HG03521 (cell line): Measurements from ENCODE around the gene TGM2.

Experiments
- ATAC-seq: cut with Tn5 transposase; IDR thresholded peaks from one replicate; pipeline ENCODE4 v1.9.1; 2021; ENCODE audit warnings: mild to moderate bottlenecking, moderate library complexity; ENCODE audit not compliant: unreplicated experiment

Gene TGM2

GRCh38 chr20:38134427-38135270 is 30.4 kb downstream of the TGM2 start:
- no peak for ATAC-seq

GRCh38 chr20:38133680-38134426 is 31.2 kb downstream of the TGM2 start:
- no peak for ATAC-seq

- no peak for ATAC-seq
Observed at GRCh38 chr20:38132910-38133501, 32.1 kb downstream of the TGM2 start.

- ATAC-seq = no peak
Observed at GRCh38 chr20:38132156-38132909, 32.7 kb downstream of the TGM2 start.

- ATAC-seq = no peak
Observed at GRCh38 chr20:38131588-38132121, 33.4 kb downstream of the TGM2 start.

GRCh38 chr20:38130687-38131587 is 34.1 kb downstream of the TGM2 start:
- no peak for ATAC-seq

GRCh38 chr20:38129893-38130609 is 35.0 kb downstream of the TGM2 start:
- no peak for ATAC-seq

- no peak for ATAC-seq
Observed at GRCh38 chr20:38129248-38129865, 35.7 kb downstream of the TGM2 start.

GRCh38 chr20:38128691-38129090 is 36.4 kb downstream of the TGM2 start:
- no peak for ATAC-seq

GRCh38 chr20:38127920-38128528 is 37.0 kb downstream of the TGM2 start:
- no peak for ATAC-seq

GRCh38 chr20:38126932-38127621 is 38.0 kb downstream of the TGM2 start:
- no peak for ATAC-seq

- ATAC-seq = no peak
Observed at GRCh38 chr20:38126146-38126921, 38.7 kb downstream of the TGM2 start.

- ATAC-seq = no peak
Observed at GRCh38 chr20:38125157-38126056, 39.7 kb downstream of the TGM2 start.

GRCh38 chr20:38123021-38123587 is 42.0 kb downstream of the TGM2 start:
- no peak for ATAC-seq

- ATAC-seq = no peak
Observed at GRCh38 chr20:38121741-38122140, 43.3 kb downstream of the TGM2 start.

GRCh38 chr20:38120625-38120988 is 44.5 kb downstream of the TGM2 start:
- ATAC-seq = no peak
